Left ventricle myocardium inferior (tissue), 1 donor: Measurements from ENCODE around the gene CSH2. TPM values are rescaled to one million over a fixed set of nuclear protein-coding genes. Genes with fewer than 3 reads are reported as not detected.
"Not testable (repeated sequence)": the region's sequence is repeated elsewhere in the genome, so short reads cannot be mapped to it uniquely, and the experiment has no call there.

Source experiments
- DNase-seq: peaks from one replicate; pipeline ENCODE4 v3.0.0-alpha.2; 2020
- H3K27ac ChIP-seq: fragments of 200-600 bp; replicated peaks from 2 replicates; pipeline ENCODE4 v1.8.0; 2021
- H3K27me3 ChIP-seq: fragments of 200-600 bp; 2 replicates; pipeline ENCODE4 v1.8.0; 2021; ENCODE audit warnings: low read depth
- H3K36me3 ChIP-seq: fragments of 200-600 bp; 2 replicates; pipeline ENCODE4 v1.8.0; 2021
- H3K4me1 ChIP-seq: fragments of 200-600 bp; 2 replicates; pipeline ENCODE4 v1.8.0; 2021
- H3K4me3 ChIP-seq: fragments of 200-600 bp; 2 replicates; pipeline ENCODE4 v1.8.0; 2021; ENCODE audit warnings: mild to moderate bottlenecking, moderate library complexity
- H3K9me3 ChIP-seq: fragments of 200-600 bp; replicated peaks from 2 replicates; pipeline ENCODE4 v1.8.0; 2021
- CTCF ChIP-seq: fragments of 200-600 bp; IDR thresholded peaks from 2 replicates; pipeline ENCODE4 v1.8.0; 2021; ENCODE audit warnings: antibody characterized with exemption, mild to moderate bottlenecking, borderline replicate concordance
- intact Hi-C: fragments of 100-400 bp; cut with micrococcal nuclease; formaldehyde crosslinking; loops from one replicate; pipeline ENCODE4 v1.11.0; 2022
- total RNA-seq: library from RNA; stranded (reverse); fragmentation: NEBNext Ultra II Directional; extraction: Animal tissue kit (Norgen Biotek cat#: 25700); gene quantifications from one replicate; pipeline ENCODE4 v1.2.1, GENCODE V29; 2021
- donor health status: DM: no; HTN: yes; CAD: no; lungs with severe emphysema.

CSH2 gene
- total RNA-seq, 1 donor from 2014 or later = not detected

GRCh38 chr17:63889026-63889848, 15.8 kb upstream of the CSH2 start:
- H3K4me1 ChIP-seq, intact Hi-C loops, H3K27me3 ChIP-seq, H3K27ac ChIP-seq, H3K36me3 ChIP-seq, DNase-seq, H3K4me3 ChIP-seq, H3K9me3 ChIP-seq: not testable (repeated sequence)
- TF ChIP-seq CTCF = peak; percentile 48

- H3K9me3 ChIP-seq, intact Hi-C loops, H3K4me1 ChIP-seq, H3K4me3 ChIP-seq, H3K27ac ChIP-seq, H3K27me3 ChIP-seq, H3K36me3 ChIP-seq, DNase-seq: not testable (repeated sequence)
Measured at GRCh38 chr17:63885119-63885518, 11.6 kb upstream of the CSH2 start.

- DNase-seq, intact Hi-C loops, H3K4me1 ChIP-seq, H3K9me3 ChIP-seq, H3K36me3 ChIP-seq, H3K4me3 ChIP-seq, H3K27ac ChIP-seq, H3K27me3 ChIP-seq: not testable (repeated sequence)
Measured at GRCh38 chr17:63882626-63883126, 9.2 kb upstream of the CSH2 start.

GRCh38 chr17:63881935-63882601, 8.6 kb upstream of the CSH2 start, which contains the start of gene GH2:
Gene GH2, minus strand, starts transcription at chr17:63881944. Its CDS starts 143 bp downstream, at chr17:63881801.
- no peaks in the 10 kb centered on the region for H3K9me3 ChIP-seq
- intact Hi-C loops = no loop called here
- no peak within 1 kb of the TSS for H3K27ac ChIP-seq
- no peak within 1 kb of the TSS for H3K4me3 ChIP-seq
- no peaks in the 10 kb centered on the region for H3K4me1 ChIP-seq
- H3K36me3 ChIP-seq = no peaks in the 10 kb centered on the region
- H3K27me3 ChIP-seq = no peaks in the 10 kb centered on the region
- TF ChIP-seq CTCF = peak; percentile 58
- no peak for DNase-seq

- H3K27ac ChIP-seq, H3K4me3 ChIP-seq, H3K4me1 ChIP-seq, H3K27me3 ChIP-seq, intact Hi-C loops, H3K36me3 ChIP-seq, H3K9me3 ChIP-seq: not testable (repeated sequence)
- peak; percentile 33 for TF ChIP-seq CTCF
- DNase-seq = peak; percentile 29
Measured at GRCh38 chr17:63881337-63881736, 7.9 kb upstream of the CSH2 start.

GRCh38 chr17:63880706-63881105, 7.2 kb upstream of the CSH2 start:
- intact Hi-C loops = no loop called here
- no peak for TF ChIP-seq CTCF
- no peaks in the 10 kb centered on the region for H3K36me3 ChIP-seq
- H3K4me1 ChIP-seq = no peaks in the 10 kb centered on the region
- H3K27me3 ChIP-seq = no peaks in the 10 kb centered on the region
- H3K27ac ChIP-seq = no peak overlapping the region
- DNase-seq = no peak
- no peaks in the 10 kb centered on the region for H3K9me3 ChIP-seq
- H3K4me3 ChIP-seq = no peak overlapping the region

GRCh38 chr17:63878413-63878812, 4.9 kb upstream of the CSH2 start:
- H3K27me3 ChIP-seq, DNase-seq, H3K4me1 ChIP-seq, H3K36me3 ChIP-seq, intact Hi-C loops, H3K27ac ChIP-seq, H3K4me3 ChIP-seq, H3K9me3 ChIP-seq: not testable (repeated sequence)

- H3K27ac ChIP-seq, H3K27me3 ChIP-seq, DNase-seq, H3K36me3 ChIP-seq, intact Hi-C loops, H3K4me1 ChIP-seq, H3K9me3 ChIP-seq, H3K4me3 ChIP-seq: not testable (repeated sequence)
Measured at GRCh38 chr17:63874693-63875092, 1.2 kb upstream of the CSH2 start.

GRCh38 chr17:63874061-63874626, 667 bp upstream of the CSH2 start:
- H3K27me3 ChIP-seq, H3K36me3 ChIP-seq, H3K4me3 ChIP-seq, H3K9me3 ChIP-seq, H3K4me1 ChIP-seq, DNase-seq, H3K27ac ChIP-seq, intact Hi-C loops: not testable (repeated sequence)
